Astrocyte of the spinal cord (primary cell): ENCODE results near the gene LHX8.

Source experiments
- DNase-seq: peaks from one replicate; pipeline ENCODE4 v3.0.0; 2011; ENCODE audit warnings: low read depth, low spot score
- H3K4me3 ChIP-seq: 2 replicates; pipeline ENCODE4 v1.5.1; 2011; ENCODE audit warnings: low read depth, mild to moderate bottlenecking, low read length, moderate library complexity
- in situ Hi-C: cut with HindIII; loops from 2 replicates; pipeline ENCODE4 v1.10.0; 2017; ENCODE audit warnings: low sequenced_read_pairs
- TF ChIP-seq, protein P1 (sequence below): IDR thresholded peaks from 2 replicates; pipeline ENCODE4 v1.5.1; 2012; ENCODE audit warnings: low read depth, mild to moderate bottlenecking, low read length, inconsistent platforms

LHX8 gene

DNA sequence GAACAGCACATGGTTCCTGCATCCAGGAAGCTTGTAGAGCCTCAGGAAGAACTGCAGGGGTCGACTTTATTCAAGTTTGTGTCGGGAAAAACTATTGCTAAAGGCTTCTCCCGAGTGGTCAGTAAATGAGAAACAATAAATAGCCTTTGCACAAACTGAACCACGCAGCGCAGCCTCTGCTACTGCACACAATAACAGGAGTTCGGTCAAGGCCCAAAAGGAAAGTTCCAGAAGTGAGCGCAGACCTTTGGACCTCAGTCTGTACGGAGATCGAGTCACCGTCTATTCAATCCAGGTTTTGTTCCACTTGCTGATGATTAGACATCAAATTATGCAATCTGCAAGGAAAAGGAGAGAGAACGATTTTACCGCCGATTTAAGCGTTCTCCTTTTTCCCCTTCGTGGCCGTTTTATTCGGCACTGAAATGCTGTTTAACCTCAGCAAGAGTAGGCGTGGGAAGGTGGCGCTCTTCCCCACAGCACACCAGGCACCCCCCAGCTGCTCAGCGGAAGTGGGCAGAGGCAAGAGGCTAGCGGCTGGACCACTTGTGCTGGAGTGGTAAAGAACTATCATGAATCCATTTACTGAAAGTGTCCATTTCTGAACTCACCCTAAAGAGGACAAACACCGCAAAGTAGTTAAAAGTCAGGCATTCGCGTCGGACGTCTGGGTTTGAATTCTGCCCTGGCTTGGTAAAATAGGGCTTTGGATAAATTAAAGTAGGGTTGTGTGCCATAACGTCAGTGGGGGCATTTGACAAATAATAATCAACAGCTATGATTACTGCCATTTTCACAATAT lies 6.1 kb upstream of the LHX8 start:
- in situ Hi-C loops: no loop called here
- no peak for DNase-seq
- TF ChIP-seq, protein P1, sequence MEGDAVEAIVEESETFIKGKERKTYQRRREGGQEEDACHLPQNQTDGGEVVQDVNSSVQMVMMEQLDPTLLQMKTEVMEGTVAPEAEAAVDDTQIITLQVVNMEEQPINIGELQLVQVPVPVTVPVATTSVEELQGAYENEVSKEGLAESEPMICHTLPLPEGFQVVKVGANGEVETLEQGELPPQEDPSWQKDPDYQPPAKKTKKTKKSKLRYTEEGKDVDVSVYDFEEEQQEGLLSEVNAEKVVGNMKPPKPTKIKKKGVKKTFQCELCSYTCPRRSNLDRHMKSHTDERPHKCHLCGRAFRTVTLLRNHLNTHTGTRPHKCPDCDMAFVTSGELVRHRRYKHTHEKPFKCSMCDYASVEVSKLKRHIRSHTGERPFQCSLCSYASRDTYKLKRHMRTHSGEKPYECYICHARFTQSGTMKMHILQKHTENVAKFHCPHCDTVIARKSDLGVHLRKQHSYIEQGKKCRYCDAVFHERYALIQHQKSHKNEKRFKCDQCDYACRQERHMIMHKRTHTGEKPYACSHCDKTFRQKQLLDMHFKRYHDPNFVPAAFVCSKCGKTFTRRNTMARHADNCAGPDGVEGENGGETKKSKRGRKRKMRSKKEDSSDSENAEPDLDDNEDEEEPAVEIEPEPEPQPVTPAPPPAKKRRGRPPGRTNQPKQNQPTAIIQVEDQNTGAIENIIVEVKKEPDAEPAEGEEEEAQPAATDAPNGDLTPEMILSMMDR: no peak
- no peak overlapping the region for H3K4me3 ChIP-seq

DNA sequence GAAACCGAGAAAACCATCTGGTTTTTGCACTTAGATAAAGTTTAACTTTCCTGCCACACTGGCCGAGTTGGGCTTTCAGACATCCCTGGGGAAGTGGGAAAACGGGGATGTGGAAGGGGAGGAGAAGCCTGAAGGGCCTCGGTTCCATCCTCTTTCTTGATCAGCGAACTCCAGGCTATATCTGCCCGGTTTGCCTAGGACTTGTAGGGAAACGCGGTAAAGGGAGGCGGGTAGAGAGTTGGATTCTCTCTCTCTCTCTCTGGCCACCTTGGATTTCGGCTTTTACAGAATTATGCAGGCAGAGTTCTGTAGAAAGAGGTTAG lies 4.6 kb upstream of the LHX8 start:
- TF ChIP-seq, protein P1: no peak
- no peak overlapping the region for H3K4me3 ChIP-seq
- DNase-seq: no peak
- in situ Hi-C loops: no loop called here

GRCh38 chr1:75129983-75130789 lies 4.0 kb upstream of the LHX8 start:
- TF ChIP-seq, protein P1: no peak
- no peak overlapping the region for H3K4me3 ChIP-seq
- in situ Hi-C loops: no loop called here
- DNase-seq: no peak

DNA sequence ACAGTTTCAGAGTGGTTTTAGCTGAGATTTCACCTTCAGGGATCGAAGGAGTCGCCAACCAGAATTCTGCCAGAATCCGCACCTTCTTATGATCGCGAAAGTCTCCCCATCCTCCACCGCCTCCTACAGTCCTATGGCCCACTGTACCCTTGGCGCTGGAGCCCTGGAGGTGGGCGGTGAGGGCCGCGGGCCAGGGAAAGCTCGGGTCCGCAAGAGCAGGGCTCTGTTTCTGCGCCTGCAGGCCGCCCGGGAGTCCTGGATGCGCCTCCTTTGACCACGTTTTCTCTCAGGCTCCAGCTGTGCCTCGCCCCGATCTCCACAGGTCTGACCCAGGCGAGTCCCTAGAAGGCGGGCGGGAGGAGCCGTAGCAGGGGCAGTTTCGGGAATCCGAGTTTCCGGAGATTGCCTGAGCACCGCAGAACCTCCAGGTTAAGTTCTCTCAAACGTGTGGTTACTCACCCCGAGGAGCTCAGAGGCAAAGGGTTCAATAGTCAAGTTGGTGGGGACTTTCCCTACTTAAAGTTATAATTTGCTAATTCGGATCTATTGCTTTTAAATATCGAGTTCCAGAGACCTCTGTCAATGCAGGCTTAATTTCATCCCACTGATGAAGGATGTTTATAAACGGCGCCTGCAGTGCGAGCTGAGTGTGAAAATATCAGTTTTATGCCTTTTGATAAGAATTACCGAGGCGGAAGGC lies 3.2 kb upstream of the LHX8 start:
- TF ChIP-seq, protein P1: no peak
- DNase-seq: no peak
- in situ Hi-C loops: no loop called here
- no peak overlapping the region for H3K4me3 ChIP-seq

DNA sequence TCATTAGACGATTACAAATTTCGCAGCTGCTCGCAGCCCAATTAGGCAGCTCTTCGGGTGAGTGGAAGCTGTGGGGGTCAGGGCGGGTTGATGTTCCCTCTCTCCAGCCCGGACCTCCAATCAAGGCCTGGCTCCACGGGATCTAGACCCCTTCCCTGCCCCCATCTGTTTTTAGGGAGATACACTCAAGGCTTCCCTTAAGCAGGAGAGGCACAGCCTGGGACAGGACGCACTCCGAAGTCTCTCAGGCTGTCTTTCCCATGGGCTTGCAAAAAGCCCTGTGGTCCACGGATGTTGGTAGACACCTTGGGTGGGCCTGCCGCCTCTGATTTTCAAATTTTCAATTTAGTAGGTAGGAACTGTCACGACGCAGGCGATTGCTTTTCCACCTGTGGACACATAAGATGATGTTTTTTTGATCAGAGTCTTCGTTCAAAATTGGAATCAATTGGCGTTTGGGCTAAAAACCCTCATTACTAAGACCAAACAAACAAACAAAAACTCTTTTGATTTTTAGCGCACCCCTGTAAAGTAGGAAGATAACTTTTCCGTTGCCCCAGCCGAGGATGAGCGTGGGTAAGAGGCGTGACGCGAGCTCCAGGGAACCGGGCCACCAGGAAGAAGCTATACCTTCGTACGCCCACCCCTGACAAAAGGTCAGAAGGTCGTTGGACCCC lies 2.5 kb upstream of the LHX8 start:
- no peak for DNase-seq
- in situ Hi-C loops: no loop called here
- TF ChIP-seq, protein P1: no peak
- H3K4me3 ChIP-seq: no peak overlapping the region

DNA sequence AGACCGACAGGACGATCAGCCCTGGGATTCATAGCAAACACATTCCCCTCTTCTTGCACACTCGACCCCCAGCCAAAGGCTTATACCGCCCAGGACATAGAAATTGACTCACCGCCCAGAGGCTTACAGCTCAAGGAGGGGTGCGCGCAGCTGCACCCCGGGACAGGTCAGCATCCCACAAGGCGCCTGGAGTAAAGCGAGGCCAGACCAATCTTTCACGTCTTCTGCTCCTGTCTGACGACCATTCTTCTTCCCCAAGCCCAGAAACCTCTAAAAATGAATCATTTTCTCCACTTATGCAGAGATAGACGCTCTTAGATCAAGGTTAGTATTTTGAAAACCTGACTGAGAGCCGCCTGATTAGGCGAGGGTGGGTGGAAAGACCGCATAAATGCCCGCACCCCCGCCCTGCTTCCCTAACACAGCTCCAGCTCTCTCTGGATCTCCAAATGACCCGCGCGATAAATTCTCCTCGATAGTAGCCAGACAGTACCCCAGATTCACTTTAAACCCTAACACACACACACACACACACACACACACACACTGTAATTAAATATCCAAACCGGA lies 1.9 kb upstream of the LHX8 start:
- no peak for DNase-seq
- no peak overlapping the region for H3K4me3 ChIP-seq
- TF ChIP-seq, protein P1: no peak
- in situ Hi-C loops: no loop called here
